Esophagus squamous epithelium (tissue), 4 donors: ENCODE results near the gene SEMA4B.

ENCODE experiments used
- POLR2A ChIP-seq, 4 donors: fragments of 450-650 bp; IDR thresholded peaks; one replicate each; pipeline ENCODE4 v1.6.1; 2017; ENCODE audit warnings: antibody characterized with exemption in 4 of 4, mild to moderate bottlenecking in 4 of 4, moderate library complexity in 3 of 4
- TF ChIP-seq, protein P1 (sequence below), 6 experiments: fragments of 450-650 bp in 4 of 6; fragments of 200-600 bp in 2 of 6; sonication (generic) in 2 of 6; IDR thresholded peaks; one replicate each; pipeline ENCODE4 v1.5.1; 2016 to 2019; ENCODE audit warnings: antibody characterized with exemption in 6 of 6, mild to moderate bottlenecking in 4 of 6, moderate library complexity in 4 of 6

DNA sequence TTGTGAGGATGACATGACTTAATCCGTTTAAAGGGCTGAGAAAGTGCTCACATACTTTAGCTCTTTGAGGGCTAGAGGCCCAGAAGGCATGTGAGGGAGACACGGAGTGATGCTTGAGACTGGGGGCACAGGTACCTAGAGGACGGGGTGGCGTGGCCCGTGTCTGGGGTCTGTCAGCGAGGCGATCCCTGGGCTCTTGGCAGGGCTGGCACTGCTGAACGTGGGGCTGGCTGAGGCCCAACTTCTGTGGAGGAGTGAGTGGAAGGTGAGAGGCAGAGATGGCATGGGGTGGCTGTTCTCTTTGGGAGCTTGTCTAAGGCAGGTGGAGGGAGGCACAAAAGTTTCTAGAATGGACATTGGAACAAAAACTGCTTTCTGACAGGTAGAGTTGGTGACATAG, 9.5 kb downstream of the SEMA4B start:
- TF ChIP-seq, protein P1, sequence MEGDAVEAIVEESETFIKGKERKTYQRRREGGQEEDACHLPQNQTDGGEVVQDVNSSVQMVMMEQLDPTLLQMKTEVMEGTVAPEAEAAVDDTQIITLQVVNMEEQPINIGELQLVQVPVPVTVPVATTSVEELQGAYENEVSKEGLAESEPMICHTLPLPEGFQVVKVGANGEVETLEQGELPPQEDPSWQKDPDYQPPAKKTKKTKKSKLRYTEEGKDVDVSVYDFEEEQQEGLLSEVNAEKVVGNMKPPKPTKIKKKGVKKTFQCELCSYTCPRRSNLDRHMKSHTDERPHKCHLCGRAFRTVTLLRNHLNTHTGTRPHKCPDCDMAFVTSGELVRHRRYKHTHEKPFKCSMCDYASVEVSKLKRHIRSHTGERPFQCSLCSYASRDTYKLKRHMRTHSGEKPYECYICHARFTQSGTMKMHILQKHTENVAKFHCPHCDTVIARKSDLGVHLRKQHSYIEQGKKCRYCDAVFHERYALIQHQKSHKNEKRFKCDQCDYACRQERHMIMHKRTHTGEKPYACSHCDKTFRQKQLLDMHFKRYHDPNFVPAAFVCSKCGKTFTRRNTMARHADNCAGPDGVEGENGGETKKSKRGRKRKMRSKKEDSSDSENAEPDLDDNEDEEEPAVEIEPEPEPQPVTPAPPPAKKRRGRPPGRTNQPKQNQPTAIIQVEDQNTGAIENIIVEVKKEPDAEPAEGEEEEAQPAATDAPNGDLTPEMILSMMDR (IDR thresholded peaks at IDR 0.05): no peak
- TF ChIP-seq POLR2A (IDR thresholded peaks at IDR 0.05): no peak
